Esophagus muscularis mucosa (tissue), 4 donors: ENCODE data around the gene ANKRD34A. TPM values are rescaled to one million over a fixed set of nuclear protein-coding genes. Genes with fewer than 3 reads are reported as not detected.
"Not testable (repeated sequence)": the region's sequence is repeated elsewhere in the genome, so short reads cannot be mapped to it uniquely, and the experiment has no call there.

ENCODE experiments used
- DNase-seq: peaks from one replicate; pipeline ENCODE4 v3.0.0-alpha.2; 2017; ENCODE audit errors: extremely low spot score
- H3K27ac ChIP-seq, 4 donors: fragments of 200-600 bp; sonication (generic); replicated peaks in 1 of 4; 1 replicate in 3 of 4; 2 replicates in 1 of 4; pipeline ENCODE4 v1.5.1; 2016 to 2019; ENCODE audit warnings: mild to moderate bottlenecking in 1 of 4
- H3K27me3 ChIP-seq, 4 donors: fragments of 200-600 bp; sonication (generic); one replicate each; pipeline versions ENCODE4 v1.5.1 to v1.6.0; 2016 to 2019
- H3K36me3 ChIP-seq, 4 donors: fragments of 200-600 bp; sonication (generic); one replicate each; pipeline ENCODE4 v1.5.1; 2016 to 2019
- H3K4me1 ChIP-seq, 4 donors: fragments of 200-600 bp; sonication (generic); one replicate each; pipeline ENCODE4 v1.5.1; 2016 to 2019
- H3K4me3 ChIP-seq, 4 donors: fragments of 200-600 bp; sonication (generic); 1 replicate in 2 of 4; 2 replicates in 2 of 4; pipeline ENCODE4 v1.5.1; 2016 to 2019; ENCODE audit warnings: mild to moderate bottlenecking in 4 of 4, moderate library complexity in 1 of 4
- H3K9me3 ChIP-seq, 4 donors: fragments of 200-600 bp; sonication (generic); 1 replicate in 3 of 4; 2 replicates in 1 of 4; pipeline ENCODE4 v1.5.1; 2016 to 2019
- EP300 ChIP-seq: sonication (generic); formaldehyde crosslinking; IDR thresholded peaks from one replicate; pipeline ENCODE4 v1.6.1; 2017; ENCODE audit warnings: antibody characterized with exemption
- POLR2A ChIP-seq: fragments of 450-650 bp; IDR thresholded peaks from one replicate; pipeline ENCODE4 v1.6.1; 2017; ENCODE audit warnings: antibody characterized with exemption, moderate library complexity, mild to moderate bottlenecking, low read depth
- POLR2AphosphoS5 ChIP-seq, 2 donors: sonication (generic); formaldehyde crosslinking; IDR thresholded peaks; one replicate each; pipeline ENCODE4 v1.6.1; 2017; ENCODE audit warnings: antibody characterized with exemption in 2 of 2
- WGBS: methylation state at CpG from one replicate; pipeline ENCODE4 v1.1.5; 2018; 5-methylcytosine and 5-hydroxymethylcytosine counted together
- intact Hi-C: fragments of 100-400 bp; cut with DNase I; formaldehyde crosslinking; loops from one replicate; pipeline ENCODE4 v1.15.1; 2023
- total RNA-seq, 4 donors: library from RNA; depleted of rRNA; stranded (reverse); fragments of >200 nt; gene quantifications; one replicate each; pipeline versions ENCODE4 v1.1.0 to v1.2.1, GENCODE V29; 2016
- TF ChIP-seq, protein P1 (sequence below), 3 experiments: fragments of 200-600 bp in 2 of 3; fragments of 450-650 bp in 1 of 3; sonication (generic) in 2 of 3; IDR thresholded peaks; one replicate each; pipeline ENCODE4 v1.5.1; 2017 to 2019; ENCODE audit warnings: antibody characterized with exemption in 3 of 3, mild to moderate bottlenecking in 2 of 3, moderate library complexity in 1 of 3

Gene ANKRD34A
- total RNA-seq, 4 donors from 2014 or later: 0.66 to 1.7 (median 1.3) TPM

DNA sequence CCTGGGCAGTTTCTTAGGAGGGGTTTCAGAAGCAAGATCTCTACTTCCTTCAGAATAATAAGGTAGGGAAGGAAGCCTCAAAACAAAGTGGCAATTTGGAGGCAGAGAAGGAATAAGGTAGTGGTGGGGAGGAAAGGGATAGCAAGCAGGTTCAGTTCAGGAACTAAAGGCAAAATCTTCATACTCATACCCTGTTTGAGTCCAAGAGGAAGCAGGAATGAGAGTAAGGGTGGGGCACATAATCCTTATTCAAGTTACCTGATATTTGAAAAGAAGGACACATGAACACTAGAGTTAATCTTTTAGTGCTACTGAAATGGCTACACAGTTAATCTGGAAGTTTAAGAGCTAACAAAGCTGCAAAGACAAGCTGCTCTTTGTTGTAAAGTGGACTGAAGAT is 28.7 kb downstream of the ANKRD34A start:
- Histone ChIP-seq H3K9me3 (no peaks in the 10 kb centered on the region), H3K4me3 (no peak overlapping the region), H3K27me3 (no peaks in the 10 kb centered on the region), H3K4me1 (no peaks in the 10 kb centered on the region), H3K36me3 (peaks cover 25 to 91% (median 62%) of the 10 kb centered on the region in 4 donors), H3K27ac (no peak overlapping the region)
- DNase-seq: no peak
- intact Hi-C loops: no loop called here
- TF ChIP-seq POLR2A: no peak
- TF ChIP-seq, protein P1, sequence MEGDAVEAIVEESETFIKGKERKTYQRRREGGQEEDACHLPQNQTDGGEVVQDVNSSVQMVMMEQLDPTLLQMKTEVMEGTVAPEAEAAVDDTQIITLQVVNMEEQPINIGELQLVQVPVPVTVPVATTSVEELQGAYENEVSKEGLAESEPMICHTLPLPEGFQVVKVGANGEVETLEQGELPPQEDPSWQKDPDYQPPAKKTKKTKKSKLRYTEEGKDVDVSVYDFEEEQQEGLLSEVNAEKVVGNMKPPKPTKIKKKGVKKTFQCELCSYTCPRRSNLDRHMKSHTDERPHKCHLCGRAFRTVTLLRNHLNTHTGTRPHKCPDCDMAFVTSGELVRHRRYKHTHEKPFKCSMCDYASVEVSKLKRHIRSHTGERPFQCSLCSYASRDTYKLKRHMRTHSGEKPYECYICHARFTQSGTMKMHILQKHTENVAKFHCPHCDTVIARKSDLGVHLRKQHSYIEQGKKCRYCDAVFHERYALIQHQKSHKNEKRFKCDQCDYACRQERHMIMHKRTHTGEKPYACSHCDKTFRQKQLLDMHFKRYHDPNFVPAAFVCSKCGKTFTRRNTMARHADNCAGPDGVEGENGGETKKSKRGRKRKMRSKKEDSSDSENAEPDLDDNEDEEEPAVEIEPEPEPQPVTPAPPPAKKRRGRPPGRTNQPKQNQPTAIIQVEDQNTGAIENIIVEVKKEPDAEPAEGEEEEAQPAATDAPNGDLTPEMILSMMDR (IDR thresholded peaks at IDR 0.05): no peak
- no peak for TF ChIP-seq EP300
- no peak for TF ChIP-seq POLR2AphosphoS5 (IDR thresholded peaks at IDR 0.05)

DNA sequence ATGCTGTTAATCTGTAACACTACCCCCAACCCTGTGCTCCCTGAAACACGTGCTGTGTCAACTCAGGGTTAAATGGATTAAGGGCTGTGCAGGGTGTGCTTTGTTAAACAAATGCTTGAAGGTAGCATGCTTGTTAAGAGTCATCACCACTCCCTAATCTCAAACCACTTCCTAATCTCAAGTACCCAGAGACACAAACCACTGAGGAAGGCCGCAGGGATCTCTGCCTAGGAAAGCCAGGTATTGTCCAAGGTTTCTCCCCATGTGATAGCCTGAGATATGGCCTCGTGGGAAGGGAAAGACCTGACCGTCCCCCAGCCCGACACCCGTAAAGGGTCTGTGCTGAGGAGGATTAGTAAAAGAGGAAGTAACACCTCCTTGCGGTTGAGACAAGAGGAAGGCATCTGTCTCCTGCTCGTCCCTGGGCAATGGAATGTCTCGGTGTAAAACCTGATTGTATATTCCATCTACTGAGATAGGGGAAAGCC is 31.8 kb downstream of the ANKRD34A start:
- H3K27me3 ChIP-seq, H3K9me3 ChIP-seq, intact Hi-C loops, H3K4me3 ChIP-seq, H3K27ac ChIP-seq, DNase-seq: not testable (repeated sequence)
- 50% methylated on average over 6 of the region's 9 CpGs for WGBS
- H3K4me1 ChIP-seq: peaks cover 0 to 12% (median 10%) of the 10 kb centered on the region in 4 donors
- H3K36me3 ChIP-seq: peaks cover 25 to 72% (median 55%) of the 10 kb centered on the region in 4 donors

DNA sequence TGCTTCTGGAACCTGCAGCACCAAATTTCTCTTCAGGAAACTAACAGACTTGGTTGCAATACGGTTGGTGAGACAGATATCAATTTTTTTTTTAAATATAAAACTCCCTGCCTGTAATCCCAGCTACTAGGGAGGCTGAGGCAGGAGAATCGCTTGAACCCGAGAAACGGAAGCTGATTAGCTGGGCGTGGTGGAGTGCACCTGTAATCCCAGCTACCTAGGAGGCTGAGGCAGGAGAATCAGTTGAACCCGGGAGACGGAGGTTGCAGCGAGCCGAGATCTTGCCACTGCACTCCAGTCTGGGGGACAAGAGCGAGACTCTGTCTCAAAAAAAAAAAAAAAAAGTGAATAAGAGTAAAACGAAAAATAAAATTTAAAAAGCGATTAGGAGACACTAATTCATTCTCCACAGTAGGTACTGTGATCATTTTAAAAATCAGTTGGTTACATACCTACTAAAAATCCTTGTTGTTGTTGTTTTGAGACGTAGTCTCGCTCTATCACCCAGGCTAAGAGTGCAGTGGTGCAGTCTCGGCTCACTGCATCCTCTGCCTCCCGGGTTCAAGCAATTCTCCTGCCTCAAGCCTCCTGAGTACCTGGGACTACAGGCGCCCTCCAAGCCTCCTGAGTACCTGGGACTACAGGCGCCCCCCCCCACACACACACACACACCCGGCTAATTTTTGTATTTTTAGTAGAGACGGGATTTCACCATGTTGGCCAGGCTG is 36.3 kb downstream of the ANKRD34A start:
- Histone ChIP-seq H3K27me3 (no peaks in the 10 kb centered on the region), H3K9me3 (no peaks in the 10 kb centered on the region), H3K27ac (peak overlapping the region; percentile 87 to 96 (median 94)), H3K4me3 (peak overlapping the region; percentile 71 to 85 (median 77)), H3K4me1 (peaks cover 10 to 25% (median 23%) of the 10 kb centered on the region in 4 donors), H3K36me3 (peaks cover 0 to 52% (median 24%) of the 10 kb centered on the region in 4 donors)
- intact Hi-C loops: loop anchor here (5.0 kb wide), 1 partner anchor 34 kb away; the partner anchor contains the start of genes ANKRD34A and POLR3GL
- DNase-seq: no peak
- WGBS: 63% methylated on average over 20 of the region's 20 CpGs
- no peak for TF ChIP-seq EP300
- TF ChIP-seq, protein P1 (IDR thresholded peaks at IDR 0.05): no peak
- TF ChIP-seq POLR2AphosphoS5 (IDR thresholded peaks at IDR 0.05): no peak
- no peak for TF ChIP-seq POLR2A

DNA sequence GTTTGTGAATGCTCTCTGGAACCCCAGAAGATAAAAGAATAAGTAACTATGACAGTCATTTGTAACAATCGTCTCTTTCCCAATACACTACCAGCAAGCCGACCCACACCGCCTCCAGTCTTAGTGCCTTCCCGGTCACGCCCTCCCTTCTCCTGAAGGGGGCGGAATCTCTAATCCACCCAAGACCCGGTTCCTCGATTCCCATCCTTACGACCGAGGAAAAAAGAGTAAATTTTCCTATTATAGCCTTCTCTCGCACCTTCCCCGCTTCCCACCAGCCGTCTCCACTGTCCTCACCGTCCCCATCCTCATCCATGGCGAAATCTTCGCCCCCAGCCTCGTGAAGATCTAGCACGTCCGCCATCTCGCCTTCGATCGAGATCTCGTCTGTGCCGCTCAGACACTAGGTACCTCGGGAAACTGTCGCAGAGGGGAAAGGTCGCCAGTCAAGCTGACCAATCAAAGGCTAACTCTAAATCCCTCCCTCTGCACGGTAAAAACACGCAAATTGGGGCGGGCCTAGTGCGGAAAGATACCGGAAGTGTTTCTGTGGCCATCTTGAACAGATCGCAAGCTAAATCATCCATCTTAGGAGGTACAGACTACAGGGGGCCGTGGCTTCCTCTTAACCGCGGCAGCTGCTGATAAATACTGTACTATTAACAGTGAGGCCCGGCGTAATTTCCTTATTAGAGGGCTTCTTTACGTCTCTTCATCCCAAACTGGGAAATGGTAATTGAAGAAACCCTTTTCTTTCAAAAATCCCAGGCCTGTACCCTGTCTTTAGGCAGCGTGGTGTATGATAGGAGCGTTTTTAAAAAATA is 37.1 kb downstream of the ANKRD34A start, which contains the start of gene RBM8A:
Gene RBM8A (minus strand): TSS at position 422 of the 824 bp plus-strand sequence. CDS start 58 bp downstream, at position 364.
- H3K27me3 ChIP-seq: no peaks in the 10 kb centered on the region
- H3K4me3 ChIP-seq: peak within 1 kb of the TSS; percentile 71 to 85 (median 77)
- TF ChIP-seq, protein P1 (IDR thresholded peaks at IDR 0.05): peak; percentile 67 to 81 (median 69)
- TF ChIP-seq EP300 (no peak), POLR2AphosphoS5 (IDR thresholded peaks at IDR 0.05) (peak; percentile 100), POLR2A (peak; percentile 97)
- peak within 1 kb of the TSS; percentile 87 to 96 (median 94) for H3K27ac ChIP-seq
- peaks cover 0 to 49% (median 20%) of the 10 kb centered on the region in 4 donors for H3K36me3 ChIP-seq
- WGBS: 2% methylated on average over 40 of the region's 41 CpGs
- intact Hi-C loops: loop anchor here (5.0 kb wide), 1 partner anchor 35 kb away; the partner anchor contains the start of genes ANKRD34A and POLR3GL
- DNase-seq: peak; percentile 99
- H3K4me1 ChIP-seq: peaks cover 10 to 25% (median 23%) of the 10 kb centered on the region in 4 donors
- no peaks in the 10 kb centered on the region for H3K9me3 ChIP-seq
